Activated CD8-positive, alpha-beta memory T cell treated with anti-CD3 and anti-CD28 coated beads for 36 hours (primary cell): ENCODE data around the gene KMT2A. TPM values are rescaled to one million over a fixed set of nuclear protein-coding genes. Genes with fewer than 3 reads are reported as not detected.

Source experiments
- CTCF ChIA-PET: fragments of 350-600 bp; sonication (Branson Sonifier 250); formaldehyde crosslinking; loops from one replicate; lab custom pipeline; 2021; ENCODE audit warnings: antibody characterized with exemption; lab: Charles Lee
- POLR2A ChIA-PET: fragments of 350-600 bp; sonication (Branson Sonifier 250); formaldehyde crosslinking; loops from one replicate; lab custom pipeline; 2021; ENCODE audit warnings: antibody characterized with exemption; lab: Charles Lee
- total RNA-seq, 2 experiments: library from RNA; stranded (reverse); gene quantifications; one replicate each; pipeline ENCODE4 v1.2.3, GENCODE V29; 2021

Gene KMT2A
- total RNA-seq, 2 experiments from 2014 or later, result 66.5 to 67.6 TPM

- POLR2A ChIA-PET, result no interaction called here
Measured at GRCh38 chr11:118544010-118544646, 107.8 kb downstream of the KMT2A start.

GRCh38 chr11:118544647-118545010 lies 108.3 kb downstream of the KMT2A start:
- ChIA-PET CTCF (no interaction called here), POLR2A (no interaction called here)

More at GRCh38 chr11:118544010-118544646, 107.8 kb downstream of the KMT2A start:
- CTCF ChIA-PET, result no interaction called here

GRCh38 chr11:118545533-118545932 lies 109.2 kb downstream of the KMT2A start:
- CTCF ChIA-PET, result no interaction called here

GRCh38 chr11:118547132-118547531 lies 110.8 kb downstream of the KMT2A start:
- POLR2A ChIA-PET, result interaction anchor here (0.7 kb wide), 1 partner anchor 51 kb away, joined by 8 read pairs; no protein-coding TSS in a partner anchor
- CTCF ChIA-PET, result interaction anchor here (0.6 kb wide), 1 partner anchor 162 kb away, joined by 3 read pairs; no protein-coding TSS in a partner anchor

More at GRCh38 chr11:118545533-118545932, 109.2 kb downstream of the KMT2A start:
- POLR2A ChIA-PET, result no interaction called here

- ChIA-PET CTCF (no interaction called here), POLR2A (no interaction called here)
Measured at GRCh38 chr11:118552341-118552740, 116.0 kb downstream of the KMT2A start.

- POLR2A ChIA-PET, result interaction anchor here (0.6 kb wide), 1 partner anchor 372 kb away, joined by 3 read pairs; no protein-coding TSS in a partner anchor
- CTCF ChIA-PET, result no interaction called here
Measured at GRCh38 chr11:118560806-118561205, 124.5 kb downstream of the KMT2A start.

- CTCF ChIA-PET, result interaction anchor here (0.6 to 0.7 kb wide), 2 partner anchors 35 to 76 kb away, joined by 3 read pairs; no protein-coding TSS in a partner anchor
Measured at GRCh38 chr11:118565051-118565450, 128.8 kb downstream of the KMT2A start.

GRCh38 chr11:118569670-118570069 lies 133.4 kb downstream of the KMT2A start:
- POLR2A ChIA-PET, result no interaction called here
- CTCF ChIA-PET, result interaction anchor here (1.1 kb wide), 1 partner anchor 44 kb away, joined by 3 read pairs; no protein-coding TSS in a partner anchor

More at GRCh38 chr11:118565051-118565450, 128.8 kb downstream of the KMT2A start:
- POLR2A ChIA-PET, result no interaction called here

- CTCF ChIA-PET, result interaction anchor here (0.6 to 1.8 kb wide), 2 partner anchors 18 to 19 kb away, joined by 4 to 5 read pairs; no protein-coding TSS in a partner anchor
- POLR2A ChIA-PET, result no interaction called here
Measured at GRCh38 chr11:118570787-118571186, 134.5 kb downstream of the KMT2A start.

GRCh38 chr11:118571701-118572060 lies 135.4 kb downstream of the KMT2A start:
- CTCF ChIA-PET, result interaction anchor here (1.0 to 1.8 kb wide), 3 partner anchors 17 to 118 kb away, joined by 3 to 5 read pairs (median 3); no protein-coding TSS in a partner anchor

GRCh38 chr11:118572061-118572980 lies 136.0 kb downstream of the KMT2A start, which contains the start of gene ARCN1:
Gene ARCN1, plus strand, starts transcription at chr11:118572409. Its CDS starts 139 bp downstream, at chr11:118572548.
- CTCF ChIA-PET, result interaction anchor here (0.8 to 1.8 kb wide), 4 partner anchors 17 to 118 kb away, joined by 3 to 5 read pairs (median 3); no protein-coding TSS in a partner anchor
- POLR2A ChIA-PET, result interaction anchor here (0.5 to 1.0 kb wide), 4 partner anchors 9 to 337 kb away, joined by 3 to 7 read pairs (median 4); no protein-coding TSS in a partner anchor

More at GRCh38 chr11:118571701-118572060, 135.4 kb downstream of the KMT2A start:
- POLR2A ChIA-PET, result interaction anchor here (0.5 to 1.0 kb wide), 4 partner anchors 8 to 338 kb away, joined by 3 to 7 read pairs (median 4); no protein-coding TSS in a partner anchor

- ChIA-PET POLR2A (no interaction called here), CTCF (interaction anchor here (0.8 to 1.2 kb wide), 2 partner anchors 39 to 117 kb away, joined by 3 read pairs; no protein-coding TSS in a partner anchor)
Measured at GRCh38 chr11:118572981-118573550, 136.8 kb downstream of the KMT2A start.

- ChIA-PET POLR2A (no interaction called here), CTCF (no interaction called here)
Measured at GRCh38 chr11:118574636-118575035, 138.3 kb downstream of the KMT2A start.

Other genes with a start within 250 kb of the KMT2A start
- gene JAML, start 211.5 kb upstream of the KMT2A start, total RNA-seq, result 100 to 1,000 TPM; 300 to 305 TPM
- gene MPZL3, start 184.1 kb upstream of the KMT2A start, total RNA-seq, result 10 to 100 TPM; 83.9 to 84.1 TPM
- 1 to 10 TPM; 6.1 to 7.8 TPM for gene MPZL2, start 172.2 kb upstream of the KMT2A start, total RNA-seq
- 100 to 1,000 TPM; 491 to 500 TPM for gene CD3E, start 131.8 kb upstream of the KMT2A start, total RNA-seq
- 100 to 1,000 TPM; 407 to 417 TPM for gene CD3D, start 93.8 kb upstream of the KMT2A start, total RNA-seq
- gene CD3G, start 92.1 kb upstream of the KMT2A start, total RNA-seq, result 100 to 1,000 TPM; 145 to 146 TPM
- gene UBE4A, start 76.9 kb upstream of the KMT2A start, total RNA-seq, result 10 to 100 TPM; 54.0 to 55.7 TPM
- 100 to 1,000 TPM; 279 to 296 TPM for gene ATP5MG, start 34.9 kb upstream of the KMT2A start, total RNA-seq
- gene TTC36, start 91.0 kb downstream of the KMT2A start, total RNA-seq, result under 1 TPM; 0.38 to 0.52 TPM
- gene TMEM25, start 94.7 kb downstream of the KMT2A start, total RNA-seq, result 1 to 10 TPM; 8.9 to 9.6 TPM
- gene IFT46, start 129.4 kb downstream of the KMT2A start, total RNA-seq, result 10 to 100 TPM; 21.9 to 22.3 TPM
- gene ARCN1, start 135.9 kb downstream of the KMT2A start, total RNA-seq, result 100 to 1,000 TPM; 146 to 148 TPM
- gene PHLDB1, start 171.1 kb downstream of the KMT2A start, total RNA-seq, result 1 to 10 TPM; 1.6 to 1.9 TPM
- not detected for gene TREH, start 243.2 kb downstream of the KMT2A start, total RNA-seq